ENCODE measurements around the gene COP1. TPM values are rescaled to one million over a fixed set of nuclear protein-coding genes. Genes with fewer than 3 reads are reported as not detected.

COP1 gene
- total RNA-seq, 1 donor from 2014 or later: 52.1 TPM

GRCh38 chr1:176227579-176227978 lies 20.5 kb upstream of the COP1 start:
- intact Hi-C loops (cut with micrococcal nuclease): no loop called here
- no peak for ATAC-seq (ENCODE audit: low read depth)
- Mint-ChIP-seq H3K9me3 (no peaks in the 10 kb centered on the region), H3K4me1 (no peaks in the 10 kb centered on the region), H3K27me3 (no peaks in the 10 kb centered on the region), H3K27ac (no peak overlapping the region), H3K36me3 (ENCODE audit: low read depth) (no peaks in the 10 kb centered on the region), H3K4me3 (no peak overlapping the region)
- ChIA-PET POLR2A (no interaction called here), CTCF (no interaction called here)
- TF ChIP-seq, protein P1, sequence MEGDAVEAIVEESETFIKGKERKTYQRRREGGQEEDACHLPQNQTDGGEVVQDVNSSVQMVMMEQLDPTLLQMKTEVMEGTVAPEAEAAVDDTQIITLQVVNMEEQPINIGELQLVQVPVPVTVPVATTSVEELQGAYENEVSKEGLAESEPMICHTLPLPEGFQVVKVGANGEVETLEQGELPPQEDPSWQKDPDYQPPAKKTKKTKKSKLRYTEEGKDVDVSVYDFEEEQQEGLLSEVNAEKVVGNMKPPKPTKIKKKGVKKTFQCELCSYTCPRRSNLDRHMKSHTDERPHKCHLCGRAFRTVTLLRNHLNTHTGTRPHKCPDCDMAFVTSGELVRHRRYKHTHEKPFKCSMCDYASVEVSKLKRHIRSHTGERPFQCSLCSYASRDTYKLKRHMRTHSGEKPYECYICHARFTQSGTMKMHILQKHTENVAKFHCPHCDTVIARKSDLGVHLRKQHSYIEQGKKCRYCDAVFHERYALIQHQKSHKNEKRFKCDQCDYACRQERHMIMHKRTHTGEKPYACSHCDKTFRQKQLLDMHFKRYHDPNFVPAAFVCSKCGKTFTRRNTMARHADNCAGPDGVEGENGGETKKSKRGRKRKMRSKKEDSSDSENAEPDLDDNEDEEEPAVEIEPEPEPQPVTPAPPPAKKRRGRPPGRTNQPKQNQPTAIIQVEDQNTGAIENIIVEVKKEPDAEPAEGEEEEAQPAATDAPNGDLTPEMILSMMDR (IDR thresholded peaks at IDR 0.05): no peak
- DNase-seq: no peak

GRCh38 chr1:176225911-176226310 lies 18.8 kb upstream of the COP1 start:
- Mint-ChIP-seq H3K4me3 (no peak overlapping the region), H3K9me3 (no peaks in the 10 kb centered on the region), H3K27me3 (peaks cover 2% of the 10 kb centered on the region), H3K36me3 (ENCODE audit: low read depth) (no peaks in the 10 kb centered on the region), H3K27ac (no peak overlapping the region), H3K4me1 (no peaks in the 10 kb centered on the region)
- intact Hi-C loops (cut with micrococcal nuclease): no loop called here
- ChIA-PET CTCF (no interaction called here), POLR2A (no interaction called here)
- DNase-seq (no peak), ATAC-seq (ENCODE audit: low read depth) (no peak)
- TF ChIP-seq, protein P1 (IDR thresholded peaks at IDR 0.05): no peak

- intact Hi-C loops (cut with micrococcal nuclease): no loop called here
- ATAC-seq (ENCODE audit: low read depth): no peak
- no peaks in the 10 kb centered on the region for H3K4me1 Mint-ChIP-seq
Measured at GRCh38 chr1:176225479-176225875, 18.4 kb upstream of the COP1 start.

GRCh38 chr1:176222196-176222595 lies 15.1 kb upstream of the COP1 start:
- Mint-ChIP-seq H3K36me3 (ENCODE audit: low read depth) (no peaks in the 10 kb centered on the region), H3K4me1 (no peaks in the 10 kb centered on the region), H3K27me3 (peaks cover 2% of the 10 kb centered on the region), H3K27ac (no peak overlapping the region), H3K9me3 (no peaks in the 10 kb centered on the region), H3K4me3 (no peak overlapping the region)
- DNase-seq: no peak
- intact Hi-C loops (cut with micrococcal nuclease): no loop called here
- TF ChIP-seq, protein P1 (IDR thresholded peaks at IDR 0.05): no peak
- ATAC-seq (ENCODE audit: low read depth): no peak
- ChIA-PET CTCF (no interaction called here), POLR2A (interaction anchor here (0.6 kb wide), 1 partner anchor 1020 kb away, joined by 6 read pairs; no protein-coding TSS in a partner anchor)

More at GRCh38 chr1:176225479-176225875, 18.4 kb upstream of the COP1 start:
- H3K27me3 Mint-ChIP-seq: peaks cover 2% of the 10 kb centered on the region
- no peak overlapping the region for H3K27ac Mint-ChIP-seq
- no peak overlapping the region for H3K4me3 Mint-ChIP-seq
- no peak for DNase-seq
- ChIA-PET CTCF (no interaction called here), POLR2A (no interaction called here)
- TF ChIP-seq, protein P1 (IDR thresholded peaks at IDR 0.05): no peak
- H3K36me3 Mint-ChIP-seq (ENCODE audit: low read depth): no peaks in the 10 kb centered on the region
- H3K9me3 Mint-ChIP-seq: no peaks in the 10 kb centered on the region

DNA sequence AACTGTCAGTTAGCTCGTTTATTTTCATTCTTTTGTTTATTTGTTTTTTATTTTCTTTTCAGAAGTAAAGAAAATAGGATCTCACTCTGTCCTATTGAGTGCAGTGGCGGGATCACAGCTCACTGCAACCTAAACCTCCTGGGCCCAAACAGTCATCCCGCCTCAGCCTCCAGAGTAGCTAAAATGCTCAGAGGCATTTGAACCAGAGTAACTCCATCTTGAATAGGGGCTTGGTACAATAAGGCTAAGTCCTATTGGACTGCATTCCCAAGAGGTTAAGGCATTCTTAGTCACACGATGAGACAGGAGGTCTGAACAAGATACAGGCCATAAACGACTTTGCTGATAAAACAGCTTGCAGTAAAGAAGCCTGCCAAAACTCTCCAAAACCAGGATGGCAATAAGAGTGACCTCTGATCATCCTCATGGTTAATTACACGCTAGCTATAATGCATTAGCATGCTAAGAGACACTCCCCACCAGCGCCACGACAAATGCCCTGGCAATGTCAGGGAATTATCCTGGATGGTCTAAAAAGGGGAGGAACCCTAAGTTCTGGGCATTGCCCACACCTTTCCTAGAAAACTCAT lies 13.1 kb upstream of the COP1 start:
- ATAC-seq (ENCODE audit: low read depth) (no peak), DNase-seq (no peak)
- no peaks in the 10 kb centered on the region for H3K36me3 Mint-ChIP-seq (ENCODE audit: low read depth)
- intact Hi-C loops (cut with micrococcal nuclease): no loop called here
- ChIA-PET POLR2A (interaction anchor here (0.7 kb wide), 1 partner anchor 13 kb away, joined by 3 read pairs; no protein-coding TSS in a partner anchor), CTCF (interaction anchor here (1.2 kb wide), 1 partner anchor 13 kb away, joined by 3 read pairs; the partner anchor contains the start of gene COP1)
- TF ChIP-seq, protein P1 (IDR thresholded peaks at IDR 0.05): no peak
- no peaks in the 10 kb centered on the region for H3K9me3 Mint-ChIP-seq
- H3K4me1 Mint-ChIP-seq: no peaks in the 10 kb centered on the region
- H3K4me3 Mint-ChIP-seq: no peak overlapping the region
- H3K27ac Mint-ChIP-seq: no peak overlapping the region
- H3K27me3 Mint-ChIP-seq: peaks cover 4% of the 10 kb centered on the region
